Gastrocnemius medialis (tissue), 4 donors: Measurements from ENCODE around the gene NR3C2.

Source experiments
- POLR2A ChIP-seq, 2 donors: fragments of 450-650 bp; IDR thresholded peaks; one replicate each; pipeline ENCODE4 v1.6.1; 2017; ENCODE audit warnings: antibody characterized with exemption in 2 of 2, mild to moderate bottlenecking in 2 of 2, moderate library complexity in 2 of 2
- TF ChIP-seq, protein P1 (sequence below), 5 experiments: fragments of 450-650 bp in 3 of 5; fragments of 200-600 bp in 2 of 5; sonication (generic) in 2 of 5; IDR thresholded peaks in 4 of 5; conservative IDR thresholded peaks in 1 of 5; 1 replicate in 4 of 5; 2 replicates in 1 of 5; pipeline ENCODE4 v1.5.1; 2016 to 2019; ENCODE audit warnings: antibody characterized with exemption in 5 of 5, mild to moderate bottlenecking in 3 of 5, moderate library complexity in 3 of 5

DNA sequence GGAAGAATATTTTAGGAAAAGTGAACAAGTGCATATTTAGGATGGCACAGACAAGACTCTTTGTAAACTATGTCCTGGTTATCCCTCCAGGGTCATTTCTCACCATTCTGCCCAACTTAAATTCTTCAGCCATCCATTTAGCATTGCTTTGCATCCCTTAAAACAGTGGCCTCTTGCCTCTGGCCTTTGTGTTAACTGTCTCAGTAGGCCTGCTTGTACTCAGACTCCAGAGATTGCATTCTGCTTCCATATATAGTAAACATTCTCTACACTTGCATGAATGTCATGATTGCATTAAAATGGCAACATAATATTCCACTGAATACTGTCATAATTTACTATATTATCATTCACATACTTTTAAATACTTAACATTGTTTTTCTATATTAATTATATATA lies 43.2 kb downstream of the NR3C2 start:
- TF ChIP-seq, protein P1, sequence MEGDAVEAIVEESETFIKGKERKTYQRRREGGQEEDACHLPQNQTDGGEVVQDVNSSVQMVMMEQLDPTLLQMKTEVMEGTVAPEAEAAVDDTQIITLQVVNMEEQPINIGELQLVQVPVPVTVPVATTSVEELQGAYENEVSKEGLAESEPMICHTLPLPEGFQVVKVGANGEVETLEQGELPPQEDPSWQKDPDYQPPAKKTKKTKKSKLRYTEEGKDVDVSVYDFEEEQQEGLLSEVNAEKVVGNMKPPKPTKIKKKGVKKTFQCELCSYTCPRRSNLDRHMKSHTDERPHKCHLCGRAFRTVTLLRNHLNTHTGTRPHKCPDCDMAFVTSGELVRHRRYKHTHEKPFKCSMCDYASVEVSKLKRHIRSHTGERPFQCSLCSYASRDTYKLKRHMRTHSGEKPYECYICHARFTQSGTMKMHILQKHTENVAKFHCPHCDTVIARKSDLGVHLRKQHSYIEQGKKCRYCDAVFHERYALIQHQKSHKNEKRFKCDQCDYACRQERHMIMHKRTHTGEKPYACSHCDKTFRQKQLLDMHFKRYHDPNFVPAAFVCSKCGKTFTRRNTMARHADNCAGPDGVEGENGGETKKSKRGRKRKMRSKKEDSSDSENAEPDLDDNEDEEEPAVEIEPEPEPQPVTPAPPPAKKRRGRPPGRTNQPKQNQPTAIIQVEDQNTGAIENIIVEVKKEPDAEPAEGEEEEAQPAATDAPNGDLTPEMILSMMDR (IDR thresholded peaks at IDR 0.05 in 4 of 5, conservative IDR thresholded peaks at IDR 0.05 in 1 of 5): no peak
- no peak for TF ChIP-seq POLR2A (IDR thresholded peaks at IDR 0.05)
